ENCODE data around the gene FNIP1.
"Not testable (repeated sequence)": the region's sequence is repeated elsewhere in the genome, so short reads cannot be mapped to it uniquely, and the experiment has no call there.

Gene FNIP1

DNA sequence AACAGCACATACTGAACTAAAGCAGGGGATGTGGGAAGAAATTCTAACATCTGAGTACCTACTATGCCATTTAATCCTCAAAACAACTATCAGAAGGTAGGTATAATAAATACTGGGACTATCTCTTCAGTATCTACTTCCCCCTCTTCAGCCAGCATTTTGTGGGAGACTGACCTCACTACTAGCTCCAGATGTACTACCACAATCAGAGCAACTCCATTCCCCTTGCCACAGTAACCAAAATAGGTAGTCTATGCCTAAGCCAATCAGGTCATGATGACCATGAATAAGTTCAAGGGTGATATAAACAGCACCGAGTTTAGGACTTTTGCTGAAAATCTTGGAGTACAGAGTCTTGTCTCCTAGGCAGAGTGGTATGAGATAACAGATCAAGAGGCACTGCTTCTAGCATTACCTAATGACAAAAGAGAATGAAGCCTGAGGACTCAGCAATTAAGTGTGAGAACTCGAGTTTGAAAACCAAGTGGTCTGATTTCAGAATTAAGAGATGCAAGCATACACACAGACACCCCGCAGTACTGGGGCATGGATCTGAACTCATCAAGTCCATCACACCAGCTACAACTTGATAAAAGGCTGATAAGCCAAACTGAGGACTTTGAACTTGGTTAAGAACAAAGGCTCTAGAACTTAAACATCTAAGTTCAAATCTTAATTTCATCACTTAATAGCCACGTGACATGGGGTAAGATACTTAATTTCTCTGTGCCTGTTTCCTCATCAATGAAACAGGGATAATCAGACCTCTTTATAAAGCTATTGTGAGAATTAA is 9.7 kb downstream of the FNIP1 start:
- no peak for DNase-seq

DNA sequence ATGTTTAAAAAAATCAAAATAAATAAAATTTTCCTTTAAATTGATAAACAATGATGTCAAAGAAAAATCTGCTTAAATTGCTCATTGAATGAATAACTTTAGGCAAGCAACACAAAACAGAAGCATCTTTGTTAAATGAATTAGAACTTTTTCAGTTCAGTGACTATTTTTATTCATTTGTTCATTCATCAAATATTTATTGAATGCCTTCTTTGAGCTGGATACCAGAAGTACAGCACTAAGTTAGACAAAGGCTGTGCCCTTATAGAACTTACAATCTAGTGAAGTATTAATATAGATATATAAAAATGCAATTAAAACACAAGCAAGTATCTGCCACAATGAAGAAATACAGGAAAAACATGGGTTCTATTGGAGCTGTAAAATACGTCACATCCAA is 10.8 kb downstream of the FNIP1 start:
- no peak for DNase-seq

DNA sequence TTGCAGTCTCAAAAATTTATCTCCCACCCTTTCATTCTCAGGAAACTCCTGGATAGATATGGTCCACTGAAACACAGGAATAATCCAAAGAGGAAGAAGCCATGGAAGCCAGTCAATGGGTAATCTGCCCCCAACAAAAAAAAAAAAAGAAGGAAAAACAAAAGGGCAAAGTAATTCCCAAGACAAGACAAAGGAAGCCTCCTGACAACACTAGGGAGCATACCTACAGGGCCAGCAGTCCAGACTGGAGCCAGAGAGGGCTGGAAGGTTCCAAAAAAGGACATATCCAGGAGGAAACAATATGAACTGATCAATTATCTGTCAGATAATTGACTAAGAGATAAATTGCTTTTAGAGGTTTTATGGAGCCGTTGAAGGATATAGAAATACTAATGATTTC is 12.9 kb downstream of the FNIP1 start:
- no peak for DNase-seq

DNA sequence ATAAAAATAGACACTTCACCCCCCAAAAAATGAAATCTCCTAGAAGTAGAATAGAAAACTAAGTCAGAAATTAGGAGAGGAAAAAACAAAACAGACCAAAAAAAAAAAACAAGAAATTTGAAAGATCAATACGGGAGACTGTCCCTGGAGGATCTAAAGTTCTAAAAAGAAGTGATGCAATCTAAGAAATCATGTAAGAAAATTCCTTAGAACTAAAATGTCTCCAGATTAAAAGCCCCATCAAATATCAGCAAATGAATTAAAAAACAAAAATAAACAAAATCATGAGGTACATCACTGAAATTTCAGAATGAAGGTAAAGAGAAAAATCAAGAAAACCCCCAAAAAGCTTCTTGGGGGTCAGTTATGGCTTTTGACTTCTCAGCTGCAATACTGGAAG is 13.5 kb downstream of the FNIP1 start:
- no peak for DNase-seq

DNA sequence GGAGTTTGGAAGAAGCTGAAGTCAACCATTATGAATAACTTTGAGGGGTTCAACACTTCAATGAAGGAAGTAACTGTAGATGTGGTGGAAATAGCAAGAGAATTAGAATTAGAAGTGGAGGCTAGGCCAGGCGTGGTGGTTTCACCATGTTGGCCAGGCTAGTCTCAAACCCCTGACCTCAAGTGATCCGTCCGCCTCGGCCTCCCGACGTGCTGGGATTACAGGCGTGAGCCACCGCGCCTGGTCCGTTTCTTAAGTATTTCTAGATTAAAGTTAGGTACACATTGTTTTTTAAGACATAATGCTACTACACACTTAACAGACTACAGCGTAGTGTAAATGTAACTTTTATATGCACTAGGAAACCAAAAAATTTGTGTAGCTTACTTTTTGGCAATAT is 14.1 kb downstream of the FNIP1 start:
- DNase-seq = no peak

DNA sequence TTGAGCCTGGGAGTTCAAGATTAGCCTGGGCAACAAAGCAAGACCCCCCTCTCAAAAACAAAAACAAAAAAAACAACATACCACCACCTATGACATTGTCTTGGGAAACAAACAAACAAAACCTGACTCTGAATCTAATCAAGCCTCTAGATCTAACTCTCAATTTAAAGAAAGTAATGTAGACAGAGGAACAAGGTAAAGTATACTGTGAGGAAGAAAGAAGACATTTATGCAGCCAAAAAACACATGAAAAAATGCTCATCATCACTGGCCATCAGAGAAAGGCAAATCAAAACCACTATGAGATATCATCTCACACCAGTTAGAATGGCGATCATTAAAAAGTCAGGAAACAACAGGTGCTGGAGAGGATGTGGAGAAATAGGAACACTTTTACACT is 18.7 kb downstream of the FNIP1 start:
- DNase-seq = not testable (repeated sequence)

DNA sequence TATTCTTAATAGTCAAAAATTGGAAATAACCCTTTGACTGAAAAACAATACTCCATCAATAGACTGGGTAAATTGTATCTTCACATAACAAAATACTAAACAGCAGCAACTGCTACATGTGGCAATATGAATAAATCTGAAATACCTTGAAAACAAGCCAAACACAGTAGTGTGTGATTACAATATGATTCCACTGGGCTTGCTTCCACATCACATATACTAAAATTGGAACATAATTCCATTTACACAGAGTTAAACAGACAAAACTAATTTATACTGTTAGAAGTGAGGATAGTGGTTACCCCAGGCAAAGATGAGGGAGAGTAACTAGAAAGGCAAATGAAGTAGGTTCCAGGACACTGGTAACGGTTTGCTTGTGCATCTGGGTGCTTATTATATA is 20.4 kb downstream of the FNIP1 start:
- DNase-seq = no peak

DNA sequence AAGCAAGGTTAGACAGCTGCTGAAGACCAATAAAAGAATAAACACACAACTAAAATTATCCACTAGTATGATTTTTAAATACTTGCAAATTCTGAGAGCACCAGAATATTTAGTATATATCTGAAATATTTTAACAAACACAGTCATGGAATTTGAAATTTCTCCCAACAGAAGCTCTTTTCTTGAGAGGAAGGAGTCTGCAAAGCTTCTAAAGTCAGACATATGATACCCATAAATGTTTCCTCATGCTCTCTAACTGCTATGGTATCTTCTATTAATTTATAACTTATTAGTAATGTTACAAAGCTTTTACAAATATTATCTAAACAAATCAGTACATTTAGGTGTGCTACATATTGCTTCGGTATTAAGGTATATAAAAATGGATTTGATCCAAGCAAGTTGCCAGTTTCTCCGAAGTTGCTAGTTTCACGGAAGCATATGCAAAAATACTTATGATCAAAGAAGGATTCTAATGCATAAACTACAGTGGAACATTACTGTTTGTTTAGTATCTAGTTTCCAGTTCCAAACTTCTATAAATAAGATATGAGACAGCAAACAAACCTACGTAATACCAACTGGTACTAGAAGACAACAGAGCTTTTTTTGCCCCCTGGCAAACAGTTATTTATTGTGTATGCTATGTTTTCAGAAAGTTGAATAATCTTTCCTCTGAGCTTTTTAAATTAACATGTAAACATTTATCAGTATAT is 22.0 kb downstream of the FNIP1 start:
- DNase-seq = no peak

DNA sequence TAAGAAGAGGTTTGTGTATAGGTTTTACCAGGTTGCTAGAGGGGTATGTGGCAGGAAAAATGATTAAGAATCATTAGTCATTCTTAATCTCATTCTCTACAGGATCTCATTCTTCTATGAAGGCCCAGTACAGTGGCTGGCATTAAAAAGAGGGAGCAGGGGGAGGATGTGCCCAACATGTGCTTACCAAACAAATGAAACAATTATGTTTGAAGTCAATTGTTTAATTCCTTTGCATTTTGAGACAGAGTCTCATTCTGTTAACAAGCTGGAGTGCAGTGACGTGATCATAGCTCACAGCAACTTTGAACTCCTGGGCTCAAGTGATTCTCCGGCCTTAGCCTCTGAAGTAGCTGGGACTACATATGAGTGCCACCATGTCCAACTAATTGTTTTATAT is 23.0 kb downstream of the FNIP1 start:
- no peak for DNase-seq

DNA sequence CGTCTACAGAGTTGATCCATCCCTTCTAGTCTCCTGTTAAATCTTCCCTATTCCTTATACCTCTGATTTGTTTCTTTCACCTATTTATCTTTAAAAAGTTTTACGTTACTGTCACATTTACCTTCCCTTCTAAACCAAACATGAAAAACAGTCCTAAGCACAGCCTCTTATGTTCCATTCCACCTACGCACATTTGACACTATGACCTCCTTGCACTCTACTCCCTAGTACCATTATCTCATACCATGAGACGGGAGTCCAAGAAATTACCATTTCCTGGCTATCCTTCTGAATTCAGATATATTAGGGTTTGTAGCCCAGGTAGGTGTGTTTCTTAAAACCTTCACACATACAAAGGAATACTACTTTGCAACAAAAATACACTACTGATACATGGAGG is 25.1 kb downstream of the FNIP1 start:
- DNase-seq = no peak

DNA sequence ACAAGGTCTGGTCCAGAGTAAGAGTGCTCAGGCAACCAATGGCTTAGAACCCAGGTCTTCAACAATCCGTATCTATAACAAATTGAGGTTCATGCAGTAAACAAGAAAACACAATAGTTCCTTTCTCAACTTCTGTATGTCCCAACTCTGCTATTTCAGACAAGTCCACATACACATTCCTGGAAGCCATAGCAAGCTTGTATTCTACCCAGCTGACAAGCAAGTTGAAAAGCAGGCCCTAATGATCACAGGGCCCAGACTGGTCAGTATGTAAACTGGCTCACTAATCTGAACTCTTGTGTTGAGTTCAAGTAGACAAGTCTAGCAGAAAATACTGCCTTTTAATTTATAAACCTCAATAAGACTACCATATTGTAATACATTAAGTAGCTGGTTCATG is 26.9 kb downstream of the FNIP1 start:
- no peak for DNase-seq

DNA sequence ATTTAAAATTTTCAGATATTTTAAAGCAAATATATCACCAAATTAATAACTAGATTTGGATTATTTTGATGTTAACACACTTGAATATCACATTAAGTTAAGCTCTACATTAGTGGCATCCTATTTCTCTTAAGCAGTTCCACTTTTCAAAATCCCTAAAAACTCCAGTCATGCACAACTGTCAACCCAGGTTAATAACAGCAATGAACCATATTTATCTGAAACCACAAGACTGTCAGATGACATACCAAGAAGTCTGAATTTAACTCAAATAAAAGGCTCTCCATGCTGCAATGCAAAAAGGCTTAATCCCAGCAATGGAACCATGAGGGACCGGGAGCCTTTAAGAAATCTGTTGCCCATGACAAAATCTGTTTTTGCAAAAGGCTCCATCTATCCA is 27.5 kb downstream of the FNIP1 start:
- DNase-seq = no peak

DNA sequence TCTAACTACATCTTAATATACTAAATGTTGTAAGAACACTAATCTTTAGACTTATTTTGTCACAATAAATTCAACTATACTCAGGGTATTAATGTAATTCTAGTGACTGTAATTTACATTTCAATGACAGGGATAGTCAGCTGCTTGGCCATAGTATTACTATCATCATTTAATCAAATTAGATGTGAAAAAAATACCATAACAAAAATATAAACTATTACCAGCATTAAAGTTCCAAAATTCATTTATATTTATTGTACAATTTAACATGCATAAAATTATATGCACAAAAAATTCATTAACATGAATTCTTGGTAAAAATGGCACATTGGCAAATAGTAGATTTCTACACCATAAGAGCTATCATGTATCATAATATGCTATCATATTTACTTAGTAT is 28.9 kb downstream of the FNIP1 start:
- DNase-seq = no peak

DNA sequence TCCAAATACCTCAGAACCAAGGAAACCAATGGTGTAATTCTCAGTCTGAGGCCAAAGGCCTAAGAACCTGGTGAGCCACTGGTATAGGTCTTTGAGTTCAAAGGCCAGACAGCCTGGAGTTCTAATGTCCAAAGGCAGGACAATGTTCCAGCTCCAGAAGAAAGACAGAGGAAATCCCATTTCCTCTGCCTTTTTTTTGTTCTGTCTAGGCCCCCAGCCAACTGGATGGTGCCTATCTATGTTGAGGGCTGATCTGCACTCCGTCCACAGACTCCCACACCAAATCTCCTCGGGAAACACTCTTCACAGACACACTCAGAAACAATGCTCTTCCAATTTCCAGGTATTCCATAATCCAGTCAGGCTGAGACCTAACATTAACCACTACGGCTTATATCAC is 30.1 kb downstream of the FNIP1 start:
- DNase-seq = no peak

DNA sequence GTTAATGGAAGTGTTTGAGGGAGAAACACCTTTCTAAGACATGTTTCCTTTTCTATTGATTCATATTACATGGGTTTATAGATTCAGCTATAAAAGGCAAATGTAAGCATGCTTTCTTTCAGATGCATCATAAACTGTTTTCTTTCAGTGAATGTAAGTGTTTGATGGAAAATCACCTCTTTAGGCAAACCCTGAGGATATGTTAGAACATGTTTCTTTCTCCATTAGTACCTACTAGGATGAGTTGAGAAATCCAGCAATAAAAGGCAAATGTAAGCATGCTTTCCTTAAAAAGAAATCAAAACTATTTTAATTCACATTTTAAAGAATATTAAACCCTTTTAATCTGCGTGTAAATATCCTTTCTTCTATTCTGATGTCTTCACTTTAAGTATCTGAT is 31.6 kb downstream of the FNIP1 start:
- no peak for DNase-seq

DNA sequence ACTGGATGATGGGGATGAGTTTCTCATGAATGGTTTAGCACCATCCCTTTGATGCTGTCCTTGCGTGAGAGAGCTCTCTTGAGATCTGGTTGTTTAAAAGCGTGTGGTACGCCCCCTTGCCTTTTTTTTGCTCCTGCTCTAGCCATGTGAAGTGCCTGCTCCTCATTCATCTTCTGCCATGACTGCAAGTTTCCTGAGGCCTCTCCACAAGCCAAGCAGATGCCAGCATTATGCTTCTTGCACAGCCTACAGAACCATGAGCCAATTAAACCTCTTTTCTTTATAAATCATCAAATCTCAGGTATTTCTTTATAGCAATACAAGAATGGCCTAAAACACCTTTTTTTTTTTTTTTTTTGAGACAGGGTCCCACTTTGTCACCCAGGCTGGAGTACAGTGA is 32.8 kb downstream of the FNIP1 start:
- DNase-seq = no peak

DNA sequence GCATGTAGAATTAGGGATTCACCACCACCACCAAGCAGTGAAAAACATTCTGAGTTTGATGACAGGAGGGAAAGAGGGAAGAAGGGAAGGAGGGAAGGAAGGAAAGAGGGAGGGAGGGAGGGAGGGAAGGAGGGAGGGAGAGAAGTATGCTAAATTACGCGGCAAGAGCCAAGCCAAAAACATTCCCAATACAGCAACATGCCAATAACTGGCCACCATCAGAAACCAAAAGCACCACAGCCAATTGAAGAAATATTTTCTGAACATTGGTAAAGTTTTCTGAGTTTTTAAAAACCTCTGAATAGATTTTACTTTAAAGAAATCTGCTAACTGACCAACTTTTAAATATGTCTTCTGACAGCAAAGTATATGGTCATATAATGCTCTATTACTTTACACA is 36.0 kb downstream of the FNIP1 start:
- no peak for DNase-seq

DNA sequence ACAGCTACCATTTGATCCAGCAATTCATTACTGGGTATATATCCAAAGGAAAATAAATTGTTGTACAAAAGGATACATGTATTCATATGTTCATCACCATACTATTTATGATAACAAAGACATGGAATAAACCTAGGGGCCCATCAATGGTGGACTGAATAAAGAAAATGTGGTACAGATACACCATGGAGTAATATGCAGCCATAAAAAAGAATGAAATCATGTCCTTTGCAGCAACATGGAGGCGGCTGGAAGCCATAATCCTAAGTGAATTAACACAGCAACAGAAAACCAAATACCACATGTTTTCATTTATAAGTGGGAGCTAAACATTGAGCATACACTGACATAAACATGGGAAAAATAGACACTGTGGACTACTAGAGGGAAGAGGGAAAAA is 37.1 kb downstream of the FNIP1 start:
- no peak for DNase-seq

DNA sequence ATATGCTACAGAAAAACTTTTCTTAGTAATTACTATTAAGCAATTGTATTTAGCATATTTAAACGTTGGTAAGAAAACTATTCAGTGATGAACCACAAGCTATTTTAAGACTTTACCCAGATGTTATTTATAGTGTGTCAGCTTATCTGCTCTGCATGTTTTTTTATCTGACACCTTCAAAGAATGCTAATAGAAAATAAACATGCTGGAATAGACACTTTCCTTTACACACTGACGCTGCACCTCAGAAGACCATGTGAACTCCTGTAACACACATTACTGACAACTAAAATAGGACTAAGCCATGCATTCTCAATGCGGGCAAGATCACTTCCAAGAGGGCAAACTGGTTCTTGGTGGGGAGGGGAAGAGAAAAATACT is 38.3 kb downstream of the FNIP1 start:
- no peak for DNase-seq

DNA sequence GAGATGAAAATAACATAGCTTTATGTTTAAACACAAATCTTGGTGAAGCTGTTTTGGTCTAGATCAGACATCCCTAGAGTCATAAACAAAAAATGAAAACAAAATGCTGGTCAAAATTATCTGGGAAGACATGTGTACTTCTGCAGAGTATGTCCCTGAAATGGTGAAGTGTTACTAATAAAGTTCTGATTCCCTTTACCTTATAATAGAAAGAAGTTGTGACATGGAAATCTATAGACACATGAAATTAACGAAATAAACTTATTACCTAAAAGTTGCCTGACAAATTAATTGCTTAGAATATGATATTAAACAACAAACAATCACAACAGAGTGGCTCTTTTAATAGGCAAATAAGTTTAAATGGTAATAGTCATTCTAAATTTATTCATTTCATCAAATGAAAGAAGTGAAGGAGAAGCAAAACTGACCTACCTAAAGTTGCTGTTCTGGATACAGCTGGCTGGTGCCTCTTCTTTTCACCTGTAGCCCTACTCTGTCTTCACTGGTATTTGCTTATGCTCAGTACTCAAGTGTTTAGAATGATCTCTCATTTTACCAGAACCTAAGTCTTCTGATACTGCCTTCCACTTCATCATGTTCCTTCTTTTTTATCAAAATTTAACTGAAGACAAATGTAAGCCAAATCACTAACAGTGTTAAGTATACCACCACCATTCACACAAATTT is 38.8 kb downstream of the FNIP1 start:
- DNase-seq = no peak

DNA sequence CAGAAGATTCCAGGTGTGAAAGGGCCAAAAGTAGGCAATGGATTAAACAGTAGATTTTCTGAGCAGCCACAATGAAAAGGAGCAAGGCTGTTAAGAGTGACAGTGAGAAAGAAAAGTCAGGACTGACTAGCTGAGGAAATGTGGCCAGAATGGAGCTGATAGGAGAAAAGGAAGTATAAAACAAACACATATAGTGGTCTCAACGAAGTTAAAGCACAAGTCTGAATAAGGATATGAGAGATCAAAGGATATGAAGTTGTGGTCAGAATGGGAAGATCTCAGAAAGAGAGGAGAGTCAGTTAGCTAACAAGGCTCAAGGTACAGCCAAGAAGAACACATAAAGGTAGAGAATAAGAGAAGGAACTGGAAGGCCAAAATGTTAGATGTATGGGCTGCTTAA is 39.9 kb downstream of the FNIP1 start:
- no peak for DNase-seq

DNA sequence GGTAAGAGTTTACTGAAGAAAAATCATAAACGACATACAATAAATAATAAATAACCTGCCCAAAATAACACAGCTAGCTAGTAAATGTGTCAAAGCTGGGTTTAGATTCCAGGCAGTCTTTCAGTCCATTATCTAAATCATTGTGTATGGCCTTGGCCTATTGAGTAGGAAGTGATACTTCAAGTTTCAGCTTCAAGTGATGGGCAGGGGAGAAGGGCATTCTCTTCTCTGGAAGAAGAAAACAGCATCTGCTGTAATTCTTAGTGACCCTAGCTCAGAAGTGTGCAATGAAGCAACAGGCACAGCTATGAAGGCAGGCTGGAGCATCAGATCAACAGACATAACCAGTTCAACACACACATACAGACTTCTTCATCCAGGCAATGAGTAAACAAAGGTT is 42.5 kb downstream of the FNIP1 start:
- DNase-seq = no peak

DNA sequence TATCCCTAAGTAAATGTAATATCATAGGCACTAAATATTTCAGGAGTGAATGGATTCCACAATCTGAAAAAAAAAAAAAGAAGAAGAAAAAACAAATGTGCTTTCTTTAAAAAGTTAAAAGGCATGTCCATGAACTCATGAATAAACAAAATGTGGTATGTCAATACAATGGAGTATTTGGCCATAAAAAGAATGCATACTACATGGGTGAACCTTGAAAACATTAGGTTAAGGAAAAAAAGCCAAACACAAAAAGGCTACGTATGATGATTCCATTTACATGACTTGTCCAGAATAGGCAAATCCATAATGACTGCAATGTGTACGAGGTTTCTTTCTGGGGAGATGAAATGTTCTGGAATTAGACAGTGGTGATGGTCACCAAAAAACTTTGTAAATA is 45.3 kb downstream of the FNIP1 start:
- DNase-seq = no peak
